ENCODE measurements around the gene USP38.

GRCh38 chr4:143212566-143212965, 27.8 kb downstream of the USP38 start:
- TF ChIP-seq, protein P1, sequence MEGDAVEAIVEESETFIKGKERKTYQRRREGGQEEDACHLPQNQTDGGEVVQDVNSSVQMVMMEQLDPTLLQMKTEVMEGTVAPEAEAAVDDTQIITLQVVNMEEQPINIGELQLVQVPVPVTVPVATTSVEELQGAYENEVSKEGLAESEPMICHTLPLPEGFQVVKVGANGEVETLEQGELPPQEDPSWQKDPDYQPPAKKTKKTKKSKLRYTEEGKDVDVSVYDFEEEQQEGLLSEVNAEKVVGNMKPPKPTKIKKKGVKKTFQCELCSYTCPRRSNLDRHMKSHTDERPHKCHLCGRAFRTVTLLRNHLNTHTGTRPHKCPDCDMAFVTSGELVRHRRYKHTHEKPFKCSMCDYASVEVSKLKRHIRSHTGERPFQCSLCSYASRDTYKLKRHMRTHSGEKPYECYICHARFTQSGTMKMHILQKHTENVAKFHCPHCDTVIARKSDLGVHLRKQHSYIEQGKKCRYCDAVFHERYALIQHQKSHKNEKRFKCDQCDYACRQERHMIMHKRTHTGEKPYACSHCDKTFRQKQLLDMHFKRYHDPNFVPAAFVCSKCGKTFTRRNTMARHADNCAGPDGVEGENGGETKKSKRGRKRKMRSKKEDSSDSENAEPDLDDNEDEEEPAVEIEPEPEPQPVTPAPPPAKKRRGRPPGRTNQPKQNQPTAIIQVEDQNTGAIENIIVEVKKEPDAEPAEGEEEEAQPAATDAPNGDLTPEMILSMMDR (IDR thresholded peaks at IDR 0.05; ENCODE audit: poor library complexity) = no peak
- no peak for TF ChIP-seq EZH2 (IDR thresholded peaks at IDR 0.05; ENCODE audit: borderline replicate concordance)

All from hepatocyte (in vitro differentiated cells).